K562 (cell line): ENCODE results near the gene KAZALD1. TPM values are rescaled to one million over a fixed set of nuclear protein-coding genes. Genes with fewer than 3 reads are reported as not detected.

Experiments used
- ATAC-seq: fragments of 200-7000 bp; cut with Tn5 transposase; 3 replicates; pipeline ENCODE4 v1.9.1; 2020; ENCODE audit warnings: moderate library complexity
- Bru-seq: library from RNA; stranded (reverse); fragments of 400-500 nt; gene quantifications from one replicate; lab custom pipeline; 2021; lab: Mats Ljungman, UMichigan
- BruChase-seq, 2 experiments: library from RNA; stranded (reverse); fragments of 400-500 nt; gene quantifications; one replicate each; lab custom pipeline; 2021; lab: Mats Ljungman, UMichigan
- BruUV-seq: library from RNA; stranded (reverse); fragments of 400-500 nt; replicated peaks from 2 replicates; lab custom pipeline; 2021; lab: Mats Ljungman, UMichigan
- CTCF ChIA-PET: fragments of 300-600 bp; formaldehyde crosslinking; extraction: SDS; loops from one replicate; lab custom pipeline; 2021; ENCODE audit warnings: low intra/inter-chr PET ratio; lab: Yijun Ruan, JAX
- POLR2A ChIA-PET: fragments of 300-600, 350-650 bp; sonication (Branson Sonifier 250); formaldehyde crosslinking; extraction: SDS; loops from one replicate; lab custom pipeline; 2021; ENCODE audit warnings: antibody characterized with exemption, inconsistent platforms; lab: Yijun Ruan, JAX
- DNase-seq, 4 experiments: peaks; one replicate each; pipeline versions ENCODE4 v3.0.0 to v3.0.0-alpha.2; 2011 to 2018; ENCODE audit warnings: low spot score in 3 of 4, mixed read lengths in 3 of 4; ENCODE audit errors: extremely low read depth in 1 of 4
- FAIRE-seq: peaks from 2 replicates; lab custom pipeline; 2011; peaks lifted over from hg19 to GRCh38; lab: Jason Lieb, UNC
- H2AFZ ChIP-seq: 2 replicates; pipeline ENCODE4 v1.6.0; 2011; ENCODE audit warnings: low read depth, low read length, control low read depth, inconsistent platforms
- H3K27ac ChIP-seq: fragments of 200-600 bp; 3 replicates; pipeline ENCODE4 v1.8.0; 2011; ENCODE audit warnings: low read depth, mild to moderate bottlenecking, control low read depth, inconsistent platforms, low read length, moderate library complexity, mixed read lengths; ENCODE audit errors: extremely low read depth
- H3K27me3 ChIP-seq, 2 experiments: fragments of 300-600 bp in 1 of 2; 2 replicates in 1 of 2; 3 replicates in 1 of 2; pipeline versions ENCODE4 v1.6.0 to v1.8.0; 2011; ENCODE audit warnings: inconsistent platforms in 2 of 2, low read length in 2 of 2, mild to moderate bottlenecking in 1 of 2, mixed read lengths in 1 of 2, moderate library complexity in 1 of 2; ENCODE audit not compliant: control insufficient read depth in 2 of 2, insufficient read depth in 2 of 2
- H3K36me3 ChIP-seq: fragments of 300-600 bp; 3 replicates; pipeline ENCODE4 v1.8.0; 2011; ENCODE audit warnings: mild to moderate bottlenecking, low read length, inconsistent platforms; ENCODE audit not compliant: control insufficient read depth, insufficient read depth
- H3K4me1 ChIP-seq, 2 experiments: fragments of 200-600 bp in 1 of 2; replicated peaks in 1 of 2; 2 replicates in 1 of 2; 3 replicates in 1 of 2; pipeline versions ENCODE4 v1.5.1 to v1.8.0; 2011; ENCODE audit warnings: inconsistent platforms in 2 of 2, low read length in 2 of 2, mild to moderate bottlenecking in 1 of 2, mixed read lengths in 1 of 2, moderate library complexity in 1 of 2; ENCODE audit not compliant: control insufficient read depth in 2 of 2, insufficient read depth in 2 of 2
- H3K4me2 ChIP-seq: 2 replicates; pipeline ENCODE4 v1.6.1; 2011; ENCODE audit warnings: low read length, control low read depth, inconsistent platforms, mixed read lengths; ENCODE audit not compliant: insufficient read depth
- H3K4me3 ChIP-seq: fragments of 200-600 bp; sonication (generic), shearing (Covaris generic); 2 replicates; pipeline ENCODE4 v1.5.1; 2016; ENCODE audit warnings: control low read depth, inconsistent platforms
- H3K79me2 ChIP-seq: fragments of 200-600 bp; 3 replicates; pipeline ENCODE4 v1.8.0; 2011; ENCODE audit warnings: low read length, inconsistent platforms; ENCODE audit not compliant: control insufficient read depth, insufficient read depth
- H3K9ac ChIP-seq, 2 experiments: 2 replicates each; pipeline versions ENCODE4 v1.6.0 to v1.6.1; 2011; ENCODE audit warnings: low read depth in 2 of 2, low read length in 2 of 2, control low read depth in 1 of 2, inconsistent platforms in 1 of 2, mild to moderate bottlenecking in 1 of 2, mixed read lengths in 1 of 2; ENCODE audit not compliant: insufficient read depth in 1 of 2
- H3K9me1 ChIP-seq: one replicate; pipeline ENCODE4 v1.6.0; 2011; ENCODE audit warnings: inconsistent platforms, mild to moderate bottlenecking, low read length, moderate library complexity; ENCODE audit not compliant: control insufficient read depth, insufficient read depth
- H3K9me3 ChIP-seq: replicated peaks from 2 replicates; pipeline ENCODE4 v1.5.1; 2011; ENCODE audit warnings: low read depth, low read length, inconsistent platforms; ENCODE audit not compliant: control insufficient read depth, insufficient read depth
- H4K20me1 ChIP-seq: replicated peaks from 2 replicates; pipeline ENCODE4 v1.6.1; 2011; ENCODE audit warnings: low read length, inconsistent platforms, mixed read lengths; ENCODE audit not compliant: control insufficient read depth, insufficient read depth
- CREB1 ChIP-seq, 2 experiments: sonication (generic) in 1 of 2; formaldehyde crosslinking in 1 of 2; IDR thresholded peaks; 2 replicates each; pipeline versions ENCODE4 v1.6.1 to v1.8.0; 2012 to 2022; ENCODE audit warnings: inconsistent platforms in 1 of 2, mild to moderate bottlenecking in 1 of 2, missing genetic modification reagents in 1 of 2, moderate library complexity in 1 of 2
- CREB5 ChIP-seq: fragments of 250-450 bp; sonication (Bioruptor Pico); IDR thresholded peaks from 2 replicates; pipeline ENCODE4 v1.5.0; 2020; ENCODE audit warnings: mild to moderate bottlenecking
- ESRRB ChIP-seq: fragments of 250-450 bp; sonication (Bioruptor Pico); IDR thresholded peaks from 2 replicates; pipeline ENCODE4 v1.5.0; 2020; ENCODE audit warnings: mild to moderate bottlenecking, moderate library complexity, borderline replicate concordance
- MAFG ChIP-seq: fragments of 450-650 bp; conservative IDR thresholded peaks from 2 replicates; pipeline ENCODE4 v1.6.1; 2016; ENCODE audit warnings: missing genetic modification characterization, missing compliant biosample characterization
- NFRKB ChIP-seq: fragments of 450-650 bp; IDR thresholded peaks from 2 replicates; pipeline ENCODE4 v1.6.1; 2016; ENCODE audit warnings: low read depth
- POLR3A ChIP-seq: IDR thresholded peaks from 2 replicates; pipeline ENCODE4 v1.6.1; 2011; ENCODE audit warnings: borderline replicate concordance, mild to moderate bottlenecking, moderate library complexity; ENCODE audit not compliant: insufficient read length, insufficient read depth; ENCODE audit errors: extremely low read depth
- PRPF4 ChIP-seq: fragments of 200-400 bp; formaldehyde crosslinking; IDR thresholded peaks from one replicate; pipeline ENCODE4 v1.6.1; 2017; ENCODE audit warnings: low read length, low read depth, mild to moderate bottlenecking; ENCODE audit not compliant: insufficient read depth, poor library complexity, severe bottlenecking
- PTRF ChIP-seq: fragments of 450-650 bp; IDR thresholded peaks from 2 replicates; pipeline ENCODE4 v1.6.1; 2016; ENCODE audit warnings: mild to moderate bottlenecking, missing genetic modification characterization, missing compliant biosample characterization
- RBM22 ChIP-seq: fragments of 200-400 bp; formaldehyde crosslinking; IDR thresholded peaks from 2 replicates; pipeline ENCODE4 v1.6.1; 2018; ENCODE audit warnings: low read length, low read depth; ENCODE audit not compliant: poor library complexity, severe bottlenecking
- XRCC3 ChIP-seq: fragments of 450-650 bp; IDR thresholded peaks from 2 replicates; pipeline ENCODE4 v1.6.1; 2017; ENCODE audit warnings: mild to moderate bottlenecking, moderate library complexity
- XRCC5 ChIP-seq: fragments of 200-400 bp; formaldehyde crosslinking; IDR thresholded peaks from 2 replicates; pipeline ENCODE4 v1.6.1; 2017; ENCODE audit warnings: low read depth, mild to moderate bottlenecking, low read length
- ZFP36 ChIP-seq: fragments of 150-350 bp; IDR thresholded peaks from 2 replicates; pipeline ENCODE4 v1.6.1; 2018; ENCODE audit warnings: low read length, low read depth; ENCODE audit not compliant: partially characterized antibody
- ZNF23 ChIP-seq: fragments of 250-450 bp; sonication (Bioruptor Pico); IDR thresholded peaks from 2 replicates; pipeline ENCODE4 v1.4.0; 2020; ENCODE audit warnings: mild to moderate bottlenecking
- ZNF274 ChIP-seq: IDR thresholded peaks from 2 replicates; pipeline ENCODE4 v1.6.1; 2011; ENCODE audit warnings: low read depth, mild to moderate bottlenecking, low read length, moderate library complexity, borderline replicate concordance
- ZNF324 ChIP-seq: fragments of 250-450 bp; sonication (Bioruptor Pico); IDR thresholded peaks from 2 replicates; pipeline ENCODE4 v1.4.0; 2020; ENCODE audit warnings: mild to moderate bottlenecking
- WGBS: fragments of 100-300 bp; shearing (Covaris generic); methylation state at CpG from one replicate; pipeline ENCODE4 v1.1.6; 2016; ENCODE audit warnings: low coverage, mixed read lengths; ENCODE audit not compliant: insufficient coverage; ENCODE audit errors: missing lambda C conversion rate; 5-methylcytosine and 5-hydroxymethylcytosine counted together
- in situ Hi-C: fragments of 300-500 bp; cut with MboI; formaldehyde crosslinking; loops from 4 replicates; pipeline ENCODE4 v1.15.0; 2018; ENCODE audit warnings: inconsistent platforms, mixed read lengths
- intact Hi-C: fragments of 100-400 bp; cut with micrococcal nuclease; formaldehyde crosslinking; loops from 2 replicates; pipeline ENCODE4 v1.14.2; 2022
- long read RNA-seq, 3 experiments: library from polyadenylated mRNA in 2 of 3; library from RNA in 1 of 3; unstranded in 2 of 3; stranded (forward) in 1 of 3; transcript quantifications; one replicate each; pipeline ENCODE4 v2.0.0, GENCODE V29; 2019 to 2022
- polyA minus RNA-seq, 3 experiments: library from RNA; depleted of rRNA, polyadenylated mRNA; stranded (reverse); fragments of >200 nt; gene quantifications; 2 replicates each; pipeline ENCODE4 v1.2.3, GENCODE V29; 2011
- polyA plus RNA-seq, 8 experiments: library from polyadenylated mRNA; depleted of rRNA in 4 of 8; stranded (reverse) in 5 of 8; unstranded in 3 of 8; fragments of >200 nt; fragmentation: Nextera tagmentation in 2 of 8; fragmentation: Illumina TruSeq in 1 of 8; extraction: Ambion mirVana in 2 of 8; extraction: Trizol in 1 of 8; gene quantifications; 2 replicates each; pipeline versions ENCODE4 v1.2.1 to v1.2.3, GENCODE V29; 2011 to 2014; ENCODE audit warnings: inconsistent platforms in 1 of 8, missing spikeins in 1 of 8
- total RNA-seq, 7 experiments: library from RNA; depleted of rRNA in 6 of 7; stranded (reverse); fragments of >200 nt in 6 of 7; fragmentation: Illumina TruSeq in 2 of 7; extraction: Trizol in 2 of 7; gene quantifications; 2 replicates each; pipeline versions ENCODE4 v1.2.1 to v1.2.3, GENCODE V29; 2011 to 2021; ENCODE audit warnings: low replicate concordance in 1 of 7

KAZALD1 gene, protein sequence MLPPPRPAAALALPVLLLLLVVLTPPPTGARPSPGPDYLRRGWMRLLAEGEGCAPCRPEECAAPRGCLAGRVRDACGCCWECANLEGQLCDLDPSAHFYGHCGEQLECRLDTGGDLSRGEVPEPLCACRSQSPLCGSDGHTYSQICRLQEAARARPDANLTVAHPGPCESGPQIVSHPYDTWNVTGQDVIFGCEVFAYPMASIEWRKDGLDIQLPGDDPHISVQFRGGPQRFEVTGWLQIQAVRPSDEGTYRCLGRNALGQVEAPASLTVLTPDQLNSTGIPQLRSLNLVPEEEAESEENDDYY
- total RNA-seq (2011; cell fraction: chromatin; rRNA removed; ENCODE audit: low replicate concordance) = 4.6 and 10.2 TPM in 2 replicates
- 12.9 and 13.0 TPM in 2 replicates for total RNA-seq (2011; cell fraction: nucleolus; rRNA removed)
- 7.4 and 7.9 TPM in 2 replicates for total RNA-seq (2011; cell fraction: nucleoplasm; rRNA removed)
- total RNA-seq (2014; rRNA removed) = 7.5 and 9.7 TPM in 2 replicates
- total RNA-seq (2014; rRNA removed; fragmentation: Illumina TruSeq; extraction: Trizol) = 2.4 and 2.7 TPM in 2 replicates
- total RNA-seq (2015; rRNA removed; fragmentation: Illumina TruSeq; extraction: Trizol) = 7.8 and 8.5 TPM in 2 replicates
- 8.6 and 9.1 TPM in 2 replicates for total RNA-seq (2021)
- polyA plus RNA-seq (2011; rRNA removed) = 4.9 and 5.7 TPM in 2 replicates
- 6.7 and 10.6 TPM in 2 replicates for polyA plus RNA-seq (2011; cell fraction: cytosol; rRNA removed)
- polyA plus RNA-seq (2011; cell fraction: nucleus; rRNA removed) = 15.5 and 16.6 TPM in 2 replicates
- 8.5 and 11.1 TPM in 2 replicates for polyA plus RNA-seq (2012)
- 2.8 and 5.2 TPM in 2 replicates for polyA plus RNA-seq (2014; fragmentation: Illumina TruSeq; extraction: Trizol)
- under 1 TPM; 0.15 to 0.31 TPM for polyA plus RNA-seq (2014; fragmentation: Nextera tagmentation; extraction: Ambion mirVana)
- polyA plus RNA-seq (2014; rRNA removed) = 8.9 and 10.0 TPM in 2 replicates
- 3.4 and 4.8 TPM in 2 replicates for polyA minus RNA-seq (2011; rRNA and poly(A)+ RNA removed)
- 3.4 and 3.6 TPM in 2 replicates for polyA minus RNA-seq (2011; cell fraction: cytosol; rRNA and poly(A)+ RNA removed)
- 14.4 and 25.2 TPM in 2 replicates for polyA minus RNA-seq (2011; cell fraction: nucleus; rRNA and poly(A)+ RNA removed)
- percentile 57 among the genes with signal in this experiment for Bru-seq, nascent RNA
- percentile 43 among the genes with signal in this experiment for BruChase-seq, experiment 1, labeled RNA remaining after a 2-hour chase
- BruChase-seq, experiment 2, labeled RNA remaining after a 6-hour chase = percentile 42 among the genes with signal in this experiment
- long read RNA-seq, experiment 1, partial matches to known transcripts = 11 of 17 reads
- long read RNA-seq, experiment 1, other reads (novel, unspliced or antisense) = 1 of 17 reads
- long read RNA-seq, experiment 2, partial matches to known transcripts = 1 of 7 reads
- long read RNA-seq, experiment 2, other reads (novel, unspliced or antisense) = 1 of 7 reads
- long read RNA-seq, experiment 3, partial matches to known transcripts = 0 of 2 reads
- long read RNA-seq, experiment 3, other reads (novel, unspliced or antisense) = 0 of 2 reads

- no peaks in the 10 kb centered on the region for H4K20me1 ChIP-seq
- peak within 1 kb of the TSS; percentile 97 to 99 for H3K9ac ChIP-seq
- FAIRE-seq (no peak), DNase-seq (peak in 2 of 4 experiments; percentile 41 to 55), ATAC-seq (peak; percentile 4)
- no peaks in the 10 kb centered on the region for H3K27me3 ChIP-seq
- peaks cover 42 to 64% of the 10 kb centered on the region in 2 experiments for H3K4me1 ChIP-seq
- BruUV-seq = no TSS peak
- H3K4me2 ChIP-seq = peak within 1 kb of the TSS; percentile 93
- CTCF ChIA-PET = no interaction called here
- no peaks in the 10 kb centered on the region for H3K9me1 ChIP-seq
- intact Hi-C loops (loop anchor here (10.0 kb wide), 2 partner anchors 47 to 993 kb away; partner anchors contain the start of gene ARMH3), in situ Hi-C loops (no loop called here)
- peaks cover 10% of the 10 kb centered on the region; the same call in 1 of the 3 replicates for H3K36me3 ChIP-seq
- no peaks in the 10 kb centered on the region for H3K9me3 ChIP-seq
- POLR2A ChIA-PET = interaction anchor here (0.6 to 2.2 kb wide), 8 partner anchors 10 to 1501 kb away, joined by 3 to 13 read pairs (median 3); no protein-coding TSS in a partner anchor
- peak within 1 kb of the TSS; percentile 100 for H3K27ac ChIP-seq
- peak within 1 kb of the TSS; percentile 53 for H3K4me3 ChIP-seq
- H2AFZ ChIP-seq = peak within 1 kb of the TSS; percentile 100
- H3K79me2 ChIP-seq = peaks cover 64% of the 10 kb centered on the region
- WGBS = 4% methylated on average over 19 of the region's 31 CpGs
- TF ChIP-seq MAFG (tag) (no peak), PTRF (tag) (no peak), CREB1 (IDR thresholded peaks at IDR 0.05) (no peak), CREB1 (CRISPR knock-in tag; IDR thresholded peaks at IDR 0.05) (no peak), ZFP36 (no peak), ESRRB (no peak), RBM22 (peak; percentile 35), ZNF274 (no peak), NFRKB (0 out of 2 replicates have a peak, but pooled peaks have one; percentile 27), ZNF324 (CRISPR knock-in tag) (no peak), XRCC3 (no peak), CREB5 (CRISPR knock-in tag) (no peak), PRPF4 (no peak), ZNF23 (no peak), XRCC5 (no peak), POLR3A (no peak)
These were observed at the start of gene KAZALD1 for GRCh38 chr10:101061624-101062231. Gene KAZALD1, plus strand, starts transcription at chr10:101061989. Its CDS starts 604 bp downstream, at chr10:101062593.
